K562 (cell line): ENCODE data around the gene RNF227. TPM values are rescaled to one million over a fixed set of nuclear protein-coding genes. Genes with fewer than 3 reads are reported as not detected.

Experiments
- CBFB ChIP-seq: sonication (generic); formaldehyde crosslinking; IDR thresholded peaks from 2 replicates; pipeline ENCODE4 v1.4.0; 2020; ENCODE audit warnings: mild to moderate bottlenecking, missing genetic modification reagents
- DNMT1 ChIP-seq: fragments of 450-650 bp; IDR thresholded peaks from 2 replicates; pipeline ENCODE4 v1.6.1; 2016; ENCODE audit warnings: antibody characterized with exemption, mild to moderate bottlenecking
- EGR1 ChIP-seq: fragments of 450-650 bp; conservative IDR thresholded peaks from 2 replicates; pipeline ENCODE4 v1.6.1; 2017; ENCODE audit warnings: mild to moderate bottlenecking
- IRF2 ChIP-seq: sonication (generic); formaldehyde crosslinking; IDR thresholded peaks from 2 replicates; pipeline ENCODE4 v1.8.1; 2022; ENCODE audit warnings: mild to moderate bottlenecking, missing genetic modification reagents
- MTA3 ChIP-seq: fragments of 450-650 bp; formaldehyde crosslinking; IDR thresholded peaks from 2 replicates; pipeline ENCODE4 v1.6.1; 2017; ENCODE audit warnings: mild to moderate bottlenecking, borderline replicate concordance
- NCOA2 ChIP-seq, 2 experiments: fragments of 450-650 bp; IDR thresholded peaks; 2 replicates each; pipeline ENCODE4 v1.6.1; 2018; ENCODE audit warnings: mild to moderate bottlenecking in 2 of 2, moderate library complexity in 1 of 2; ENCODE audit not compliant: partially characterized antibody in 2 of 2
- NR2C2 ChIP-seq, 2 experiments: fragments of 200-800 bp in 1 of 2; sonication (Bioruptor generic) in 1 of 2; sonication (generic) in 1 of 2; formaldehyde crosslinking in 1 of 2; IDR thresholded peaks; 2 replicates each; pipeline versions ENCODE4 v1.6.1 to v1.8.0; 2016 to 2022; ENCODE audit warnings: mild to moderate bottlenecking in 1 of 2, missing compliant biosample characterization in 1 of 2, missing genetic modification characterization in 1 of 2, missing genetic modification reagents in 1 of 2
- SIN3A ChIP-seq, 2 experiments: fragments of 150-350 bp in 1 of 2; IDR thresholded peaks; 2 replicates each; pipeline ENCODE4 v1.6.1; 2011 to 2016; ENCODE audit warnings: borderline replicate concordance in 2 of 2, low read depth in 2 of 2, low read length in 2 of 2, mild to moderate bottlenecking in 2 of 2, moderate library complexity in 2 of 2; ENCODE audit not compliant: control insufficient read depth in 1 of 2
- SMAD2 ChIP-seq: fragments of 150-350 bp; IDR thresholded peaks from 2 replicates; pipeline ENCODE4 v1.6.1; 2014; ENCODE audit warnings: low read depth, mild to moderate bottlenecking, low read length
- ZFX ChIP-seq: sonication (generic); formaldehyde crosslinking; IDR thresholded peaks from 2 replicates; pipeline ENCODE4 v1.8.0; 2022; ENCODE audit warnings: mild to moderate bottlenecking, missing genetic modification reagents, moderate library complexity
- ZNF121 ChIP-seq: sonication (generic); formaldehyde crosslinking; conservative IDR thresholded peaks from 2 replicates; pipeline ENCODE4 v1.8.0; 2022; ENCODE audit warnings: missing genetic modification reagents
- ZNF124 ChIP-seq: sonication (generic); formaldehyde crosslinking; IDR thresholded peaks from 2 replicates; pipeline ENCODE4 v1.8.1; 2022; ENCODE audit warnings: missing genetic modification reagents
- ZNF232 ChIP-seq: sonication (generic); formaldehyde crosslinking; IDR thresholded peaks from 2 replicates; pipeline ENCODE4 v1.8.0; 2022; ENCODE audit warnings: mild to moderate bottlenecking, missing genetic modification reagents
- ZNF282 ChIP-seq: sonication (generic); formaldehyde crosslinking; IDR thresholded peaks from 2 replicates; pipeline ENCODE4 v1.8.1; 2023; ENCODE audit warnings: missing genetic modification reagents
- ZNF584 ChIP-seq: fragments of 200-800 bp; sonication (Bioruptor generic); IDR thresholded peaks from 2 replicates; pipeline ENCODE4 v1.6.1; 2016; ENCODE audit warnings: low read depth, mild to moderate bottlenecking, missing genetic modification characterization, missing compliant biosample characterization
- polyA plus RNA-seq, 8 experiments: library from polyadenylated mRNA; depleted of rRNA in 4 of 8; stranded (reverse) in 5 of 8; unstranded in 3 of 8; fragments of >200 nt; fragmentation: Nextera tagmentation in 2 of 8; fragmentation: Illumina TruSeq in 1 of 8; extraction: Ambion mirVana in 2 of 8; extraction: Trizol in 1 of 8; gene quantifications; 2 replicates each; pipeline versions ENCODE4 v1.2.1 to v1.2.3, GENCODE V29; 2011 to 2014; ENCODE audit warnings: inconsistent platforms in 1 of 8, missing spikeins in 1 of 8
- total RNA-seq, 7 experiments: library from RNA; depleted of rRNA in 6 of 7; stranded (reverse); fragments of >200 nt in 6 of 7; fragmentation: Illumina TruSeq in 2 of 7; extraction: Trizol in 2 of 7; gene quantifications; 2 replicates each; pipeline versions ENCODE4 v1.2.1 to v1.2.3, GENCODE V29; 2011 to 2021; ENCODE audit warnings: low replicate concordance in 1 of 7
- TF ChIP-seq, protein P1 (sequence below): sonication (generic); formaldehyde crosslinking; IDR thresholded peaks from 2 replicates; pipeline ENCODE4 v1.8.1; 2023; ENCODE audit warnings: mild to moderate bottlenecking, missing genetic modification reagents
- TF ChIP-seq, protein P2 (sequence below): sonication (generic); formaldehyde crosslinking; IDR thresholded peaks from 2 replicates; pipeline ENCODE4 v1.8.0; 2022; ENCODE audit warnings: mild to moderate bottlenecking, missing genetic modification reagents
- TF ChIP-seq, protein P3 (sequence below): fragments of 450-650 bp; IDR thresholded peaks from 2 replicates; pipeline ENCODE4 v1.6.1; 2017; ENCODE audit warnings: antibody characterized with exemption, mild to moderate bottlenecking
- TF ChIP-seq, protein P4 (sequence below): sonication (generic); formaldehyde crosslinking; IDR thresholded peaks from 2 replicates; pipeline ENCODE4 v1.8.0; 2022; ENCODE audit warnings: missing genetic modification reagents, mild to moderate bottlenecking, borderline replicate concordance

Gene RNF227
- total and polyA plus RNA-seq, 9 of the 15 experiments (the other 6 are each of a cell fraction or from before 2014, with no cell fraction given): 1.1 to 6.7 (median 2.3) TPM

DNA sequence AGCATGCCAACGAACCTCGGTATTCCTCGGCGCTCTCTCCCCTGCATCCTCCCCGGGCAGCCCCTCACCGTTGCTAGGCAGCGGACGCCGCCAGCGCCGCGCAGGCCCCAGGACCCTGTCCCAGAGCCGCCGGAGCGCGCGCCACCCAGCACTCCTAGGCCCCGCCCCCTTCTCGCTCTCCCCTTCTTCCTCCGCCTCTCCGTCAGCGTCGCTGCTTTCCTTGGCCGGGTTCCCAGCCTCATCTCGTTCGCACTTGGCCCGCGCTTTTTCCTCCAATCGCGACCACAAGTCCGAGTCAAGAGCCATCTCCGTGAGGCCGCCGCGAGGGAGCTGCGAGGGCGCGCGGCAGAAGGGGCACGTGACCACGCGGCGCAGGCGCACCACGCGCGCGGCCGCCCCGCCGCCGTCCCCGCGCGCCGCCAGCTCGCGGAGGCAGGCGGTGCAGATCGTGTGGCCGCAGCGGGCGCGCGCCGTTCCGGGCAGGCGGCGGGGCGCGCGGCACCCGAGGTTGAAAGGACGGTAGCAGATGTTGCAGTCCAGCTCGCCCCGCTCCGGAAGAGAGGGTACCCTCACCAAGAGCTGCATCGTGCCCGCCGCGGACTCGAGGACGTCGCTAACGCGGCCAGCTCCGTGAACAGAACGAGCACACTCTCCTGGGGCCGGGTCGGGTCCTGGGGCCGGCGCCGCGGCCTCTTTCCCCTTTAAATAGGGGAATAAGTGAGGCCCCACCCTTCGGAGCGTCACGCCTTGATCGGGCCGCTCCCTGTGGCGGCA, at the start of gene RNF227 (continued):
- TF ChIP-seq, protein P1, sequence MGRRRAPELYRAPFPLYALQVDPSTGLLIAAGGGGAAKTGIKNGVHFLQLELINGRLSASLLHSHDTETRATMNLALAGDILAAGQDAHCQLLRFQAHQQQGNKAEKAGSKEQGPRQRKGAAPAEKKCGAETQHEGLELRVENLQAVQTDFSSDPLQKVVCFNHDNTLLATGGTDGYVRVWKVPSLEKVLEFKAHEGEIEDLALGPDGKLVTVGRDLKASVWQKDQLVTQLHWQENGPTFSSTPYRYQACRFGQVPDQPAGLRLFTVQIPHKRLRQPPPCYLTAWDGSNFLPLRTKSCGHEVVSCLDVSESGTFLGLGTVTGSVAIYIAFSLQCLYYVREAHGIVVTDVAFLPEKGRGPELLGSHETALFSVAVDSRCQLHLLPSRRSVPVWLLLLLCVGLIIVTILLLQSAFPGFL (CRISPR knock-in tag): 0 out of 2 replicates have a peak, but pooled peaks have one; percentile 62
- 0 out of 2 replicates have a peak, but pooled peaks have one; percentile 10 for TF ChIP-seq ZNF121 (CRISPR knock-in tag)
- TF ChIP-seq ZNF584 (CRISPR knock-in tag): 0 out of 2 replicates have a peak, but pooled peaks have one; percentile 49
- TF ChIP-seq NR2C2 (CRISPR knock-in tag; IDR thresholded peaks at IDR 0.05): peak; percentile 81; the same call in 1 of the 2 replicates
- TF ChIP-seq NR2C2 (tag; IDR thresholded peaks at IDR 0.05): peak; percentile 61
- TF ChIP-seq, protein P2, sequence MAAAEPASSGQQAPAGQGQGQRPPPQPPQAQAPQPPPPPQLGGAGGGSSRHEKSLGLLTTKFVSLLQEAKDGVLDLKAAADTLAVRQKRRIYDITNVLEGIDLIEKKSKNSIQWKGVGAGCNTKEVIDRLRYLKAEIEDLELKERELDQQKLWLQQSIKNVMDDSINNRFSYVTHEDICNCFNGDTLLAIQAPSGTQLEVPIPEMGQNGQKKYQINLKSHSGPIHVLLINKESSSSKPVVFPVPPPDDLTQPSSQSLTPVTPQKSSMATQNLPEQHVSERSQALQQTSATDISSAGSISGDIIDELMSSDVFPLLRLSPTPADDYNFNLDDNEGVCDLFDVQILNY: peak; percentile 61; the same call in 1 of the 2 replicates
- no peak for TF ChIP-seq SMAD2
- TF ChIP-seq ZNF232 (CRISPR knock-in tag): peak; percentile 94; the same call in 1 of the 2 replicates
- TF ChIP-seq ZFX (CRISPR knock-in tag): peak; percentile 87
- peak; percentile 78; the same call in 1 of the 2 replicates for TF ChIP-seq ZNF282
- TF ChIP-seq, protein P3, sequence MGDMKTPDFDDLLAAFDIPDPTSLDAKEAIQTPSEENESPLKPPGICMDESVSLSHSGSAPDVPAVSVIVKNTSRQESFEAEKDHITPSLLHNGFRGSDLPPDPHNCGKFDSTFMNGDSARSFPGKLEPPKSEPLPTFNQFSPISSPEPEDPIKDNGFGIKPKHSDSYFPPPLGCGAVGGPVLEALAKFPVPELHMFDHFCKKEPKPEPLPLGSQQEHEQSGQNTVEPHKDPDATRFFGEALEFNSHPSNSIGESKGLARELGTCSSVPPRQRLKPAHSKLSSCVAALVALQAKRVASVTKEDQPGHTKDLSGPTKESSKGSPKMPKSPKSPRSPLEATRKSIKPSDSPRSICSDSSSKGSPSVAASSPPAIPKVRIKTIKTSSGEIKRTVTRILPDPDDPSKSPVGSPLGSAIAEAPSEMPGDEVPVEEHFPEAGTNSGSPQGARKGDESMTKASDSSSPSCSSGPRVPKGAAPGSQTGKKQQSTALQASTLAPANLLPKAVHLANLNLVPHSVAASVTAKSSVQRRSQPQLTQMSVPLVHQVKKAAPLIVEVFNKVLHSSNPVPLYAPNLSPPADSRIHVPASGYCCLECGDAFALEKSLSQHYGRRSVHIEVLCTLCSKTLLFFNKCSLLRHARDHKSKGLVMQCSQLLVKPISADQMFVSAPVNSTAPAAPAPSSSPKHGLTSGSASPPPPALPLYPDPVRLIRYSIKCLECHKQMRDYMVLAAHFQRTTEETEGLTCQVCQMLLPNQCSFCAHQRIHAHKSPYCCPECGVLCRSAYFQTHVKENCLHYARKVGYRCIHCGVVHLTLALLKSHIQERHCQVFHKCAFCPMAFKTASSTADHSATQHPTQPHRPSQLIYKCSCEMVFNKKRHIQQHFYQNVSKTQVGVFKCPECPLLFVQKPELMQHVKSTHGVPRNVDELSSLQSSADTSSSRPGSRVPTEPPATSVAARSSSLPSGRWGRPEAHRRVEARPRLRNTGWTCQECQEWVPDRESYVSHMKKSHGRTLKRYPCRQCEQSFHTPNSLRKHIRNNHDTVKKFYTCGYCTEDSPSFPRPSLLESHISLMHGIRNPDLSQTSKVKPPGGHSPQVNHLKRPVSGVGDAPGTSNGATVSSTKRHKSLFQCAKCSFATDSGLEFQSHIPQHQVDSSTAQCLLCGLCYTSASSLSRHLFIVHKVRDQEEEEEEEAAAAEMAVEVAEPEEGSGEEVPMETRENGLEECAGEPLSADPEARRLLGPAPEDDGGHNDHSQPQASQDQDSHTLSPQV: peak; percentile 72; the same call in 1 of the 2 replicates
- TF ChIP-seq, protein P4, sequence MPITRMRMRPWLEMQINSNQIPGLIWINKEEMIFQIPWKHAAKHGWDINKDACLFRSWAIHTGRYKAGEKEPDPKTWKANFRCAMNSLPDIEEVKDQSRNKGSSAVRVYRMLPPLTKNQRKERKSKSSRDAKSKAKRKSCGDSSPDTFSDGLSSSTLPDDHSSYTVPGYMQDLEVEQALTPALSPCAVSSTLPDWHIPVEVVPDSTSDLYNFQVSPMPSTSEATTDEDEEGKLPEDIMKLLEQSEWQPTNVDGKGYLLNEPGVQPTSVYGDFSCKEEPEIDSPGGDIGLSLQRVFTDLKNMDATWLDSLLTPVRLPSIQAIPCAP (CRISPR knock-in tag): 0 out of 2 replicates have a peak, but pooled peaks have one; percentile 60
- TF ChIP-seq EGR1: peak; percentile 80
- no peak for TF ChIP-seq DNMT1
- 0 out of 2 replicates have a peak, but pooled peaks have one; percentile 54 for TF ChIP-seq ZNF124 (CRISPR knock-in tag)
- TF ChIP-seq SIN3A (IDR thresholded peaks at IDR 0.05; ENCODE audit: borderline replicate concordance in 2 of 2, control insufficient read depth in 1 of 2, low read depth in 2 of 2, low read length in 2 of 2): 0 out of 4 replicates have a peak, but pooled peaks of 1 of the 2 experiments have one; percentile 61
- TF ChIP-seq IRF2: no peak
- peak; percentile 58; the same call in 1 of the 2 replicates for TF ChIP-seq MTA3
- TF ChIP-seq NCOA2 (IDR thresholded peaks at IDR 0.05; ENCODE audit: partially characterized antibody in 2 of 2): no peak
- TF ChIP-seq CBFB (CRISPR knock-in tag): peak; percentile 39; the same call in 1 of the 2 replicates
